IPS DF 6.9 (cell line): Measurements from ENCODE around the gene CP.
"Not testable (repeated sequence)": the region's sequence is repeated elsewhere in the genome, so short reads cannot be mapped to it uniquely, and the experiment has no call there.

ENCODE experiments used
- DNase-seq: peaks from one replicate; pipeline ENCODE4 v3.0.0-alpha.2; 2013; ENCODE audit warnings: low read depth, low spot score
- H3K27ac ChIP-seq: one replicate; pipeline ENCODE4 v1.5.1; 2013; ENCODE audit warnings: low read length, control low read depth
- H3K27me3 ChIP-seq: 2 replicates; pipeline ENCODE4 v1.6.1; 2013; ENCODE audit warnings: mild to moderate bottlenecking, low read length; ENCODE audit not compliant: control insufficient read depth, insufficient read depth
- H3K36me3 ChIP-seq: 2 replicates; pipeline ENCODE4 v1.6.1; 2013; ENCODE audit warnings: low read length; ENCODE audit not compliant: control insufficient read depth, insufficient read depth
- H3K4me1 ChIP-seq: 2 replicates; pipeline ENCODE4 v1.6.1; 2013; ENCODE audit warnings: low read length; ENCODE audit not compliant: control insufficient read depth, insufficient read depth
- H3K4me3 ChIP-seq: 2 replicates; pipeline ENCODE4 v1.5.1; 2013; ENCODE audit warnings: mild to moderate bottlenecking, low read length
- H3K9me3 ChIP-seq: 2 replicates; pipeline ENCODE4 v1.6.1; 2013; ENCODE audit warnings: low read length, inconsistent platforms; ENCODE audit not compliant: control insufficient read depth, insufficient read depth
- WGBS: extraction: QIAGEN DNeasy Blood & Tissue Kit; methylation state at CpG from one replicate; pipeline ENCODE4 v1.1.7; 2013; ENCODE audit warnings: mixed read lengths, missing lambda C conversion rate; ENCODE audit not compliant: insufficient read length, insufficient coverage; 5-methylcytosine and 5-hydroxymethylcytosine counted together

CP gene

GRCh38 chr3:149247929-149248691, 26.5 kb upstream of the CP start:
- Histone ChIP-seq H3K27me3 (no peaks in the 10 kb centered on the region; the same call in 1 of the 2 replicates), H3K4me3 (no peak overlapping the region), H3K4me1 (peaks cover 3% of the 10 kb centered on the region; the same call in 1 of the 2 replicates), H3K27ac (no peak overlapping the region), H3K9me3 (no peaks in the 10 kb centered on the region), H3K36me3 (no peaks in the 10 kb centered on the region)
- no CpG with 5 or more reads among the region's 5 CpGs for WGBS
- DNase-seq, result no peak

- no peaks in the 10 kb centered on the region for H3K36me3 ChIP-seq
- H3K4me3 ChIP-seq, result no peak overlapping the region
- H3K4me1 ChIP-seq, result peaks cover 3% of the 10 kb centered on the region; the same call in 1 of the 2 replicates
- no peak overlapping the region for H3K27ac ChIP-seq
- DNase-seq, result no peak
- no CpG with 5 or more reads among the region's 6 CpGs for WGBS
- H3K27me3 ChIP-seq, result no peaks in the 10 kb centered on the region; the same call in 1 of the 2 replicates
- no peaks in the 10 kb centered on the region for H3K9me3 ChIP-seq
Observed at GRCh38 chr3:149247008-149247710, 25.5 kb upstream of the CP start.

- Histone ChIP-seq H3K36me3 (no peaks in the 10 kb centered on the region), H3K27ac (no peak overlapping the region), H3K27me3 (no peaks in the 10 kb centered on the region; the same call in 1 of the 2 replicates), H3K9me3 (no peaks in the 10 kb centered on the region), H3K4me3 (no peak overlapping the region), H3K4me1 (peaks cover 3% of the 10 kb centered on the region; the same call in 1 of the 2 replicates)
- no peak for DNase-seq
- no CpG with 5 or more reads among the region's 3 CpGs for WGBS
Observed at GRCh38 chr3:149245738-149246451, 24.3 kb upstream of the CP start.

- Histone ChIP-seq H3K4me3 (no peak overlapping the region), H3K27me3 (no peaks in the 10 kb centered on the region; the same call in 1 of the 2 replicates), H3K9me3 (no peaks in the 10 kb centered on the region), H3K4me1 (no peaks in the 10 kb centered on the region; the same call in 1 of the 2 replicates), H3K36me3 (no peaks in the 10 kb centered on the region), H3K27ac (no peak overlapping the region)
- DNase-seq, result no peak
Observed at GRCh38 chr3:149243540-149243939, 21.9 kb upstream of the CP start.

GRCh38 chr3:149239357-149239936, 17.8 kb upstream of the CP start:
- Histone ChIP-seq H3K36me3 (no peaks in the 10 kb centered on the region), H3K9me3 (no peaks in the 10 kb centered on the region), H3K4me3 (no peak overlapping the region), H3K4me1 (peaks cover 1% of the 10 kb centered on the region; the same call in 1 of the 2 replicates), H3K27me3 (no peaks in the 10 kb centered on the region), H3K27ac (no peak overlapping the region)
- DNase-seq, result no peak
- no CpG with 5 or more reads among the region's 1 CpG for WGBS

- H3K4me3 ChIP-seq, DNase-seq, H3K4me1 ChIP-seq, H3K9me3 ChIP-seq, H3K27ac ChIP-seq, H3K27me3 ChIP-seq, H3K36me3 ChIP-seq: not testable (repeated sequence)
- WGBS, result no CpG with 5 or more reads among the region's 2 CpGs
Observed at GRCh38 chr3:149238268-149238667, 16.6 kb upstream of the CP start.

GRCh38 chr3:149235599-149236424, 14.2 kb upstream of the CP start:
- Histone ChIP-seq H3K27me3 (no peaks in the 10 kb centered on the region), H3K9me3 (no peaks in the 10 kb centered on the region), H3K27ac (no peak overlapping the region), H3K4me1 (peaks cover 1% of the 10 kb centered on the region; the same call in 1 of the 2 replicates), H3K36me3 (no peaks in the 10 kb centered on the region), H3K4me3 (no peak overlapping the region)
- no peak for DNase-seq
- WGBS, result no CpG with 5 or more reads among the region's 4 CpGs

- peaks cover 1% of the 10 kb centered on the region; the same call in 1 of the 2 replicates for H3K4me1 ChIP-seq
- DNase-seq, result no peak
- WGBS, result no CpG with 5 or more reads among the region's 5 CpGs
- no peak overlapping the region for H3K4me3 ChIP-seq
- H3K9me3 ChIP-seq, result no peaks in the 10 kb centered on the region
- H3K36me3 ChIP-seq, result no peaks in the 10 kb centered on the region
- no peak overlapping the region for H3K27ac ChIP-seq
- H3K27me3 ChIP-seq, result no peaks in the 10 kb centered on the region
Observed at GRCh38 chr3:149234671-149235245, 13.1 kb upstream of the CP start.

- no peak overlapping the region for H3K27ac ChIP-seq
- H3K27me3 ChIP-seq, result no peaks in the 10 kb centered on the region
- H3K9me3 ChIP-seq, result no peaks in the 10 kb centered on the region
- no peak for DNase-seq
- WGBS, result no CpG with 5 or more reads among the region's 4 CpGs
- H3K4me3 ChIP-seq, result no peak overlapping the region
- H3K4me1 ChIP-seq, result peaks cover 1% of the 10 kb centered on the region; the same call in 1 of the 2 replicates
- no peaks in the 10 kb centered on the region for H3K36me3 ChIP-seq
Observed at GRCh38 chr3:149233323-149233722, 11.7 kb upstream of the CP start.
